ENCODE data around the gene FST.

- TF ChIP-seq CTCF (conservative IDR thresholded peaks at IDR 0.05 in 1 of 2, IDR thresholded peaks at IDR 0.05 in 1 of 2; ENCODE audit: low read depth in 1 of 2, low read length in 2 of 2) (no peak), EZH2 (IDR thresholded peaks at IDR 0.05; ENCODE audit: low read length, missing control alignments) (no peak)
Observed at GRCh38 chr5:53490747-53491146, 10.3 kb downstream of the FST start.
